ENCODE results near the gene FAT2. TPM values are rescaled to one million over a fixed set of nuclear protein-coding genes. Genes with fewer than 3 reads are reported as not detected.
"Not testable (repeated sequence)": the region's sequence is repeated elsewhere in the genome, so short reads cannot be mapped to it uniquely, and the experiment has no call there.

Gene FAT2
- total RNA-seq, 1 donor from 2014 or later = 0.41 TPM

GRCh38 chr5:151595411-151595826, 4.3 kb upstream of the FAT2 start:
- Histone ChIP-seq H3K27ac (no peak overlapping the region), H3K27me3 (no peaks in the 10 kb centered on the region), H3K9me3 (no peaks in the 10 kb centered on the region), H3K4me3 (no peak overlapping the region), H3K4me1 (no peaks in the 10 kb centered on the region), H3K36me3 (no peaks in the 10 kb centered on the region)
- DNase-seq (no peak), ATAC-seq (no peak)
- intact Hi-C loops (cut with DNase I) = no loop called here
- TF ChIP-seq CTCF (IDR thresholded peaks at IDR 0.05) = no peak

- DNase-seq = no peak
- ATAC-seq = no peak
- intact Hi-C loops (cut with DNase I) = no loop called here
- Histone ChIP-seq H3K4me1 (no peaks in the 10 kb centered on the region), H3K27ac (no peak overlapping the region), H3K9me3 (no peaks in the 10 kb centered on the region), H3K27me3 (no peaks in the 10 kb centered on the region), H3K4me3 (no peak overlapping the region), H3K36me3 (no peaks in the 10 kb centered on the region)
- TF ChIP-seq CTCF (IDR thresholded peaks at IDR 0.05) = no peak
Measured at GRCh38 chr5:151592855-151593408, 1.8 kb upstream of the FAT2 start.

GRCh38 chr5:151589878-151590570, 1.1 kb downstream of the FAT2 start:
- no peak overlapping the region for H3K27ac ChIP-seq
- intact Hi-C loops (cut with DNase I) = no loop called here
- no peaks in the 10 kb centered on the region for H3K27me3 ChIP-seq
- H3K4me3 ChIP-seq = no peak overlapping the region
- DNase-seq (no peak), ATAC-seq (peak; percentile 53)
- no peaks in the 10 kb centered on the region for H3K9me3 ChIP-seq
- H3K4me1 ChIP-seq = no peaks in the 10 kb centered on the region
- H3K36me3 ChIP-seq = no peaks in the 10 kb centered on the region
- no peak for TF ChIP-seq CTCF (IDR thresholded peaks at IDR 0.05)

- intact Hi-C loops (cut with DNase I) = no loop called here
- H3K27me3 ChIP-seq = no peaks in the 10 kb centered on the region
- no peak for TF ChIP-seq CTCF (IDR thresholded peaks at IDR 0.05)
- ATAC-seq (no peak), DNase-seq (no peak)
- no peak overlapping the region for H3K27ac ChIP-seq
- H3K4me3 ChIP-seq = no peak overlapping the region
- H3K9me3 ChIP-seq = no peaks in the 10 kb centered on the region
- no peaks in the 10 kb centered on the region for H3K4me1 ChIP-seq
- no peaks in the 10 kb centered on the region for H3K36me3 ChIP-seq
Measured at GRCh38 chr5:151587796-151588555, 3.2 kb downstream of the FAT2 start.

GRCh38 chr5:151585970-151586369, 5.2 kb downstream of the FAT2 start:
- intact Hi-C loops (cut with DNase I) = no loop called here
- Histone ChIP-seq H3K36me3 (no peaks in the 10 kb centered on the region), H3K4me3 (no peak overlapping the region), H3K4me1 (no peaks in the 10 kb centered on the region), H3K27me3 (no peaks in the 10 kb centered on the region), H3K9me3 (no peaks in the 10 kb centered on the region), H3K27ac (no peak overlapping the region)
- no peak for ATAC-seq
- no peak for DNase-seq
- no peak for TF ChIP-seq CTCF (IDR thresholded peaks at IDR 0.05)

- ATAC-seq; H3K27me3 ChIP-seq; intact Hi-C loops (cut with DNase I); H3K27ac ChIP-seq; H3K36me3 ChIP-seq; H3K4me1 ChIP-seq; DNase-seq; H3K9me3 ChIP-seq; H3K4me3 ChIP-seq: not testable (repeated sequence)
Measured at GRCh38 chr5:151585344-151585743, 5.8 kb downstream of the FAT2 start.

Measured in upper lobe of right lung (tissue), 1 donor.